ENCODE results near the gene GNG13.
"Not testable (repeated sequence)": the region's sequence is repeated elsewhere in the genome, so short reads cannot be mapped to it uniquely, and the experiment has no call there.

GNG13 gene

DNA sequence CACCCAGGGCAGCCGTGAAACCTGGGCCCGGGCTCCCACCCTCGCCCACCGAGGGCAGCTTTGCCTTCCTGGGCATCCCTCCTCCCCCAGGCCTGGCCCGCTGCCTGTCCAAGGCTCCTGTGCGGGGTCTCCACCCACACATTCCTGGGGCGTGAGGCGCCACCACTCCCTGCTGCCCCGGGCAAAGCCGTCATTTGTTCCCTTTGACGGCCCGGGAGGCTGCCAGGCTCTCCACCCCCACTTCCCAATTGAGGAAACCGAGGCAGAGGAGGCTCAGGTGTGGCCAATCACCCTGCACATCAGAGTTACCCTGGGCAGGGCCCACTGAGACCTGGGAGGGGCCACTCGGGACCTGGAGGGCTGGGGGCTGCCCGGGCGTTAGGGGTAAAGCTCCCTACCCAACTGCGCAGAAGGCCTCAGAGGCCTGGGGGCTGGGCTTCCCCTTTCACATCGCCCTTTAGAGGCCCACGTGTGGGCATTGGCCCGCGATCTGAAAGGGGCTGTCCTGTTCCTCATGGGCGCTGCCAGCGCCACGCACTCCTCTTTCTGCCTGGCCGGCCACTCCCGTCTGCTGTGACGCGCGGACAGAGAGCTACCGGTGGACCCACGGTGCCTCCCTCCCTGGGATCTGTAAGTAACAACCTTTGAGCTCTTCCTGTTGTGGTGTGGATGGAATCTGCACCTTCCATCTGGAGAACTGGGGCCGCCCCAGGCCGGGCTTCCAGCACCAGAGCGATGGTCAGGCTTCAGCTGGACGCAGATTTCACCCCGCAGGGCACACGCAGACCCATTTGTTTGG lies 39.8 kb downstream of the GNG13 start, which contains the start of gene MSLN:
Gene MSLN, plus strand, starts transcription at position 190 of the 799 bp plus-strand sequence. CDS start 1,947 bp downstream, outside the sequence.
- DNase-seq (ENCODE audit: low spot score) = no peak

- no peak for DNase-seq (ENCODE audit: low spot score)
Measured at GRCh38 chr16:760065-760464, 40.5 kb downstream of the GNG13 start.

DNA sequence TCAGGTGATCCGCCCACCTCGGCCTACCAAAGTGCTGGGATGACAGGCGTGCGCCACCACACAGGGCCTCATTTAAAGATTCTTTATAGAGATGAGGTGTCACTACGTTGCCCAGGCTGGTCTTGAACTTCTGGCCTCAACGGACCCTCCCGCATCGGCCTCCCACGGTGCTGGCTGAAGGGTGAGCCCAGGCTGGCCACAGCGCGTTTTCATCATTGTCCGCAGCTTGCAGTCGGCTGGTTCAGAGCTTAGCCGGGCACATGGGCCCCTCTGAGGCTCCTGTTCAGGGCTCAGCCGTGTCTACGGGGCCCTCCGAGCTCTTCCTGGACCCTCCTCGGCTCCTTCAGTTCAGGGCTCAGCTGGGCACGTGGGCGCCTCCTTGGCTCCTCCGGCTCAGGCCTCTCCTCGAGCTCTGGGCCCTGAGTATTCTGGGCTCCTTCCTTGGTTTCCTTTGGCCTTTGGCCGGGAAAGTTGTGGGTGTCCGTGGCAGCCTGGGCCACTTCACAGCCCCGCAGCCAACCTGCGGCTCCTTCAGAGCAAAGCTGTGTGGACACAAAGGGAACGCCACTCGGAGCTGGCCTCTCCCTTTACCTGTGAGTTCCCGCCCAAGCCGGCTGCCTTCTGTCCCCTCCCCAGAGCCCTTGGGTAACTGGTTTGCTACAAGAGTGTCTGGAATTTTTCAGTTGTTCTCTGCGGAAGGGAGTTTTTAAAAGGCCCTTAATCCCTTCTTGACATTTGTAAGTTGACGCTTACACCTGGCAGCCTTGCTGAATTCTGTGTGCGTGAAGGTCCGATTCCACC lies 41.2 kb downstream of the GNG13 start:
- no peak for DNase-seq (ENCODE audit: low spot score)

- no peak for DNase-seq (ENCODE audit: low spot score)
Measured at GRCh38 chr16:756428-756827, 44.1 kb downstream of the GNG13 start.

GRCh38 chr16:754656-755055 lies 45.9 kb downstream of the GNG13 start:
- DNase-seq (ENCODE audit: low spot score) = no peak

DNA sequence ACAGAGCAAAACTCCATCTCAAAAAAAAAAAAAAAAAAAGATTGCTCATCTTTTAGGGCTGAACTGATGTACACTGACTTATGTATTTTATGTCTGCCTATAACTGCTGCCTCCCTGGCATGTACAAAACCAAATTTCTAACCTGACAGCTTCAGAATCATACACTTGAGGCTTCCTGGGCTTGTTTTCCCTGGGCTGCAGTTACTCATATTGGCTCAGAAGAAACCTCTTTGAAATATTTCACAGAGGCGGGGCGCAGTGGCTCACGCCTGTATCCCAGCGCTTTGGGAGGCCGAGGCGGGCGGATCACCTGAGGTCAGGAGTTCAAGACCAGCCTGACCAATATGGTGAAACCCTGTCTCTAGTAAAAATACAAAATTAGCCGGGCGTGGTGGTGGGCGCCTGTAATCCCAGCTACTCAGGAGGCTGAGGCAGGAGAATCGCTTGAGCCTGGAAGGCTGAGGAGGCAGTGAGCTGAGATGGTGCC lies 46.4 kb downstream of the GNG13 start:
- DNase-seq (ENCODE audit: low spot score) = not testable (repeated sequence)

DNA sequence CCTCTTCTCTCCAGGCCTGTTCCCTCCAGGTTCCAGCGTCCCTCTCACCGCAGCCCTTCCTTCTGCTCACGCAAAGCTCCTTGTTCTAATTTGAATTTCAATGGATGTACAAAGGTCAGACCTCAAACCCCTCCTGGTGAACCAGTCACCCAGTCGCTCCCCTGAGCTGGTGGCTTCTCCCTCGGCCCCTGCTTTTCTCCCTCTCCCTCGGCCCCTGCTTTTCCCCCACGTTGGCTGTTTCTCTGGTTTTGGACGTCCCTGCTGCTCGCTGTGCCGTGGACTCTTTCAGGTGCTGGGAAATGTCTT lies 48.6 kb downstream of the GNG13 start:
- DNase-seq (ENCODE audit: low spot score) = no peak

DNA sequence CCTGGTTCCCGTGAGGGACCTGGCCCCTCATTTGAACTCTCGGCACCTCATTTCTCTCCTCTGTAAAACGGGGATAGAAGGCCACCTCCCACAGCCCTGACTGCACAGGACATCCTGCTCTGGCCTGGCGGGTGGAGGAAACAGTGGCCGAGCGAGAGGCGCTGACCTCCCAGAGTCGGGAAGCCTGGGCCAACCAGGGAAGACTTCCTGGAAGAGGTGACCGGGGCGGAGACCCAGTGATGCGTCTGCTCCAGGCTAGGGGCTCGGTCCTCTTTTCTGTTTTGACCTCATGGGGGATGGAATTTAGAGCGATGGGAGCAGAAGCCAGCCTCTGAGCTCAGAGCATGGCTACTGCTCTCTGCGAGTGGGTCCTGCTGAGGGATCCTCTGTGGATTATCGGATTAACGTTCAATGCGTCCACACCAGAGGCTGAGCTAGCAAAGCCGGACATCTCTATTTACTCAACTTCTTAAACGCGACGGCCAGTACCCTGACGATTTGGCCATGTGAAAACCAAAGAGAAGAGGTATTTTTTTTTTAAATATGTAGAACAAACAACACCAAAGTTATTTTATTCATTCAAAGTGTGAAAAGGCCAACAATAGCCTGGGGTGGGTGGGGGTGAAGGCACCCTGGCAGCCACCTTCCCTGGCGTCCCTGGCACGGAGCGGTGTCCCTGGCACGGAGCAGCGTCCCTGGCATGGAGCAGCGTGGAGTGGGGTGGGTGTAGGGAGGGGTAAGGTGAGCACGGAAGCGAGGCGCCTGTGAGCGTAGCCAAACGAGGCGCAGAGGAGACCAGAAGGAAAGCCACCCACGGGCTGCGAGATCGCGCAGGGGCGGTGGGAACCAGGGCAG lies 49.2 kb downstream of the GNG13 start:
- DNase-seq (ENCODE audit: low spot score) = no peak

- DNase-seq (ENCODE audit: low spot score) = no peak
Measured at GRCh38 chr16:750485-750884, 50.0 kb downstream of the GNG13 start.

GRCh38 chr16:749010-749409 lies 51.5 kb downstream of the GNG13 start:
- no peak for DNase-seq (ENCODE audit: low spot score)
